SH-SY5Y (cell line): ENCODE results near the gene ENTR1.

Experiments
- GATA2 ChIP-seq: IDR thresholded peaks from 2 replicates; pipeline ENCODE4 v1.6.1; 2011; ENCODE audit warnings: mild to moderate bottlenecking, low read depth, low read length
- GATA3 ChIP-seq: IDR thresholded peaks from 2 replicates; pipeline ENCODE4 v1.6.1; 2011; ENCODE audit warnings: low read depth, mild to moderate bottlenecking, low read length, moderate library complexity

GRCh38 chr9:136368190-136368589, 42.2 kb downstream of the ENTR1 start:
- no peak for TF ChIP-seq GATA2
- no peak for TF ChIP-seq GATA3
